K562 (cell line): Measurements from ENCODE around the gene CYRIA. TPM values are rescaled to one million over a fixed set of nuclear protein-coding genes. Genes with fewer than 3 reads are reported as not detected.
A peak's percentile ranks its signal among the peaks of the same experiment; 100 is the strongest.

Source experiments
- BRD9 ChIP-seq: fragments of 450-650 bp; IDR thresholded peaks from 2 replicates; pipeline ENCODE4 v1.6.1; 2018; ENCODE audit warnings: low read depth; ENCODE audit not compliant: partially characterized antibody
- CBFA2T3 ChIP-seq: fragments of 450-650 bp; IDR thresholded peaks from 2 replicates; pipeline ENCODE4 v1.6.1; 2017
- CHD2 ChIP-seq: IDR thresholded peaks from 2 replicates; pipeline ENCODE4 v1.6.1; 2011; ENCODE audit warnings: low read depth, low read length
- EHMT2 ChIP-seq: fragments of 450-650 bp; IDR thresholded peaks from 2 replicates; pipeline ENCODE4 v1.6.1; 2018; ENCODE audit warnings: antibody characterized with exemption
- ETV5 ChIP-seq: sonication (generic); formaldehyde crosslinking; IDR thresholded peaks from 2 replicates; pipeline ENCODE4 v1.4.0; 2020; ENCODE audit warnings: low read depth, mild to moderate bottlenecking, missing genetic modification reagents
- EWSR1 ChIP-seq: fragments of 450-650 bp; IDR thresholded peaks from 2 replicates; pipeline ENCODE4 v1.6.1; 2018; ENCODE audit warnings: borderline replicate concordance, mild to moderate bottlenecking, low read depth, moderate library complexity; ENCODE audit not compliant: partially characterized antibody
- HDAC8 ChIP-seq: fragments of 450-650 bp; IDR thresholded peaks from 2 replicates; pipeline ENCODE4 v1.6.1; 2016; ENCODE audit warnings: mild to moderate bottlenecking, missing genetic modification characterization, moderate library complexity, missing compliant biosample characterization
- HLTF ChIP-seq: fragments of 450-650 bp; IDR thresholded peaks from 2 replicates; pipeline ENCODE4 v1.6.1; 2016
- MCM2 ChIP-seq: fragments of 450-650 bp; IDR thresholded peaks from 2 replicates; pipeline ENCODE4 v1.6.1; 2017; ENCODE audit warnings: low read depth, mild to moderate bottlenecking
- NBN ChIP-seq: fragments of 450-650 bp; IDR thresholded peaks from 2 replicates; pipeline ENCODE4 v1.6.1; 2016; ENCODE audit warnings: low read depth, mild to moderate bottlenecking
- NONO ChIP-seq, 2 experiments: fragments of 200-400 bp in 1 of 2; fragments of 450-650 bp in 1 of 2; formaldehyde crosslinking in 1 of 2; IDR thresholded peaks; 2 replicates each; pipeline ENCODE4 v1.6.1; 2017; ENCODE audit warnings: low read depth in 2 of 2, mild to moderate bottlenecking in 2 of 2, moderate library complexity in 2 of 2, low read length in 1 of 2
- NR2C2 ChIP-seq, 2 experiments: fragments of 200-800 bp in 1 of 2; sonication (Bioruptor generic) in 1 of 2; sonication (generic) in 1 of 2; formaldehyde crosslinking in 1 of 2; IDR thresholded peaks; 2 replicates each; pipeline versions ENCODE4 v1.6.1 to v1.8.0; 2016 to 2022; ENCODE audit warnings: mild to moderate bottlenecking in 1 of 2, missing compliant biosample characterization in 1 of 2, missing genetic modification characterization in 1 of 2, missing genetic modification reagents in 1 of 2
- PTRF ChIP-seq: fragments of 450-650 bp; IDR thresholded peaks from 2 replicates; pipeline ENCODE4 v1.6.1; 2016; ENCODE audit warnings: mild to moderate bottlenecking, missing genetic modification characterization, missing compliant biosample characterization
- SMARCB1 ChIP-seq: IDR thresholded peaks from 2 replicates; pipeline ENCODE4 v1.6.1; 2011; ENCODE audit warnings: improper control_type of control experiment, low read depth; ENCODE audit not compliant: insufficient read length
- SOX6 ChIP-seq: fragments of 450-650 bp; IDR thresholded peaks from 2 replicates; pipeline ENCODE4 v1.6.1; 2014; ENCODE audit warnings: mild to moderate bottlenecking
- TOE1 ChIP-seq, 2 experiments: fragments of 450-650 bp in 1 of 2; sonication (generic) in 1 of 2; formaldehyde crosslinking in 1 of 2; IDR thresholded peaks; 2 replicates each; pipeline versions ENCODE4 v1.7.1 to v1.8.0; 2016 to 2022; ENCODE audit warnings: borderline replicate concordance in 2 of 2, mild to moderate bottlenecking in 2 of 2, antibody characterized with exemption in 1 of 2, inconsistent platforms in 1 of 2, low read depth in 1 of 2, missing genetic modification reagents in 1 of 2, moderate library complexity in 1 of 2
- U2AF1 ChIP-seq: fragments of 200-400 bp; formaldehyde crosslinking; optimal IDR thresholded peaks from 2 replicates; pipeline ENCODE3; 2017; ENCODE audit warnings: mild to moderate bottlenecking, low read depth, low read length, moderate library complexity
- ZNF12 ChIP-seq: sonication (generic); formaldehyde crosslinking; IDR thresholded peaks from 2 replicates; pipeline ENCODE4 v1.4.0; 2020; ENCODE audit warnings: mild to moderate bottlenecking, missing genetic modification reagents
- ZNF124 ChIP-seq: sonication (generic); formaldehyde crosslinking; IDR thresholded peaks from 2 replicates; pipeline ENCODE4 v1.8.1; 2022; ENCODE audit warnings: missing genetic modification reagents
- ZNF212 ChIP-seq: fragments of 450-650 bp; formaldehyde crosslinking; IDR thresholded peaks from 2 replicates; pipeline ENCODE4 v1.4.0; 2020; ENCODE audit warnings: mild to moderate bottlenecking
- ZNF217 ChIP-seq: sonication (generic); formaldehyde crosslinking; IDR thresholded peaks from 2 replicates; pipeline ENCODE4 v1.8.0; 2022; ENCODE audit warnings: mild to moderate bottlenecking, missing genetic modification reagents
- polyA plus RNA-seq, 8 experiments: library from polyadenylated mRNA; depleted of rRNA in 4 of 8; stranded (reverse) in 5 of 8; unstranded in 3 of 8; fragments of >200 nt; fragmentation: Nextera tagmentation in 2 of 8; fragmentation: Illumina TruSeq in 1 of 8; extraction: Ambion mirVana in 2 of 8; extraction: Trizol in 1 of 8; gene quantifications; 2 replicates each; pipeline versions ENCODE4 v1.2.1 to v1.2.3, GENCODE V29; 2011 to 2014; ENCODE audit warnings: inconsistent platforms in 1 of 8, missing spikeins in 1 of 8
- total RNA-seq, 7 experiments: library from RNA; depleted of rRNA in 6 of 7; stranded (reverse); fragments of >200 nt in 6 of 7; fragmentation: Illumina TruSeq in 2 of 7; extraction: Trizol in 2 of 7; gene quantifications; 2 replicates each; pipeline versions ENCODE4 v1.2.1 to v1.2.3, GENCODE V29; 2011 to 2021; ENCODE audit warnings: low replicate concordance in 1 of 7
- TF ChIP-seq, protein P1 (sequence below): sonication (generic); formaldehyde crosslinking; IDR thresholded peaks from 2 replicates; pipeline ENCODE4 v1.8.1; 2023; ENCODE audit warnings: mild to moderate bottlenecking, missing genetic modification reagents
- TF ChIP-seq, protein P2 (sequence below): fragments of 450-650 bp; conservative IDR thresholded peaks from 2 replicates; pipeline ENCODE4 v1.6.1; 2016; ENCODE audit warnings: missing genetic modification characterization, low read depth, mild to moderate bottlenecking, missing compliant biosample characterization, moderate library complexity
- TF ChIP-seq, protein P3 (sequence below), 2 experiments: fragments of 200-800 bp in 1 of 2; sonication (Bioruptor generic) in 1 of 2; sonication (generic) in 1 of 2; formaldehyde crosslinking in 1 of 2; IDR thresholded peaks in 1 of 2; conservative IDR thresholded peaks in 1 of 2; 2 replicates each; pipeline versions ENCODE4 v1.5.0 to v1.6.1; 2016 to 2020; ENCODE audit warnings: missing compliant biosample characterization in 1 of 2, missing genetic modification characterization in 1 of 2, missing genetic modification reagents in 1 of 2

Gene CYRIA
- total and polyA plus RNA-seq, 9 of the 15 experiments (the other 6 are each of a cell fraction or from before 2014, with no cell fraction given) = 0.84 to 5.6 (median 3.0) TPM

DNA sequence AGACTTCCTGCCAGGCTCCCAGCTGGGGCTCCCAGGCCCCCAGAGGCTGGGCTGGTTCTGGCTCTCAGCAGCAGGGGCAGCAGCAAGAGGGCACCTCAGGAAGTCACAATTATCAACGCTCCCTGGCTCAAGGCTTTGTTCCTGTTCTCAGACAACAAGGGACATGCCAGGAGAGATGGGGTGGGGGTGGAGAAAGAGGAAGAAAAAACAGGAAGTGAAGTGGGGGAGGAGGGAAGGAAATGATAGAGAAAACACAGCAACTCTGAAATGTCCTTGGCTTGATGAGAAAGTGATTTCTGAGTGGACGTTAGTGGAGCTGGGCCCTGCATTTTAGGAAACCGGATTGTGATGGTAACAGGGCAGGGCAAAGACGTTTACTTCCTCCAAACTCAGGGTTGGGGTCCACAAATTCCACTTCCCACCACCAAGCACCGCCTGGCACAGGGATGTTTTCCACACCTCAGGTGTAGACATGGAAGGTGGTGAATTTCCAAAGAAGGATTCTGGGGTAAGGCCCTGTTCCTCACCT, 40.4 kb downstream of the CYRIA start (continued):
- TF ChIP-seq, protein P1, sequence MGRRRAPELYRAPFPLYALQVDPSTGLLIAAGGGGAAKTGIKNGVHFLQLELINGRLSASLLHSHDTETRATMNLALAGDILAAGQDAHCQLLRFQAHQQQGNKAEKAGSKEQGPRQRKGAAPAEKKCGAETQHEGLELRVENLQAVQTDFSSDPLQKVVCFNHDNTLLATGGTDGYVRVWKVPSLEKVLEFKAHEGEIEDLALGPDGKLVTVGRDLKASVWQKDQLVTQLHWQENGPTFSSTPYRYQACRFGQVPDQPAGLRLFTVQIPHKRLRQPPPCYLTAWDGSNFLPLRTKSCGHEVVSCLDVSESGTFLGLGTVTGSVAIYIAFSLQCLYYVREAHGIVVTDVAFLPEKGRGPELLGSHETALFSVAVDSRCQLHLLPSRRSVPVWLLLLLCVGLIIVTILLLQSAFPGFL = no peak
- TF ChIP-seq MCM2 = no peak
- TF ChIP-seq, protein P2, sequence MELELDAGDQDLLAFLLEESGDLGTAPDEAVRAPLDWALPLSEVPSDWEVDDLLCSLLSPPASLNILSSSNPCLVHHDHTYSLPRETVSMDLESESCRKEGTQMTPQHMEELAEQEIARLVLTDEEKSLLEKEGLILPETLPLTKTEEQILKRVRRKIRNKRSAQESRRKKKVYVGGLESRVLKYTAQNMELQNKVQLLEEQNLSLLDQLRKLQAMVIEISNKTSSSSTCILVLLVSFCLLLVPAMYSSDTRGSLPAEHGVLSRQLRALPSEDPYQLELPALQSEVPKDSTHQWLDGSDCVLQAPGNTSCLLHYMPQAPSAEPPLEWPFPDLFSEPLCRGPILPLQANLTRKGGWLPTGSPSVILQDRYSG = peak; percentile 80; the same call in 1 of the 2 replicates
- TF ChIP-seq HDAC8 (tag) = no peak
- peak; percentile 27 for TF ChIP-seq BRD9
- TF ChIP-seq NONO (IDR thresholded peaks at IDR 0.05; ENCODE audit: low read depth in 2 of 2, low read length in 1 of 2) = no peak; a peak in 1 of 4 replicates
- no peak for TF ChIP-seq ZNF217
- TF ChIP-seq PTRF (tag) = no peak
- 0 out of 2 replicates have a peak, but pooled peaks have one; percentile 46 for TF ChIP-seq NR2C2 (CRISPR knock-in tag; IDR thresholded peaks at IDR 0.05)
- TF ChIP-seq NR2C2 (tag; IDR thresholded peaks at IDR 0.05) = no peak
- no peak for TF ChIP-seq EWSR1
- TF ChIP-seq SMARCB1 = no peak
- TF ChIP-seq, protein P3, sequence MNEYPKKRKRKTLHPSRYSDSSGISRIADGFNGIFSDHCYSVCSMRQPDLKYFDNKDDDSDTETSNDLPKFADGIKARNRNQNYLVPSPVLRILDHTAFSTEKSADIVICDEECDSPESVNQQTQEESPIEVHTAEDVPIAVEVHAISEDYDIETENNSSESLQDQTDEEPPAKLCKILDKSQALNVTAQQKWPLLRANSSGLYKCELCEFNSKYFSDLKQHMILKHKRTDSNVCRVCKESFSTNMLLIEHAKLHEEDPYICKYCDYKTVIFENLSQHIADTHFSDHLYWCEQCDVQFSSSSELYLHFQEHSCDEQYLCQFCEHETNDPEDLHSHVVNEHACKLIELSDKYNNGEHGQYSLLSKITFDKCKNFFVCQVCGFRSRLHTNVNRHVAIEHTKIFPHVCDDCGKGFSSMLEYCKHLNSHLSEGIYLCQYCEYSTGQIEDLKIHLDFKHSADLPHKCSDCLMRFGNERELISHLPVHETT (CRISPR knock-in tag; conservative IDR thresholded peaks at IDR 0.05 in 1 of 2, IDR thresholded peaks at IDR 0.05 in 1 of 2) = peak in 1 of 2 experiments; percentile 86; a peak in 2 of 4 replicates
- no peak for TF ChIP-seq CHD2
- peak; percentile 74; the same call in 1 of the 2 replicates for TF ChIP-seq NBN
- TF ChIP-seq U2AF1 = no peak
- no peak for TF ChIP-seq TOE1 (IDR thresholded peaks at IDR 0.05; ENCODE audit: borderline replicate concordance)
- TF ChIP-seq TOE1 (CRISPR knock-in tag; IDR thresholded peaks at IDR 0.05; ENCODE audit: borderline replicate concordance, low read depth) = peak; percentile 72; the same call in 1 of the 2 replicates
- no peak for TF ChIP-seq ZNF124
- TF ChIP-seq ZNF12 (CRISPR knock-in tag) = no peak
- TF ChIP-seq ZNF212 = no peak
- peak; percentile 14; the same call in 1 of the 2 replicates for TF ChIP-seq CBFA2T3
- TF ChIP-seq HLTF = no peak
- TF ChIP-seq EHMT2 = peak; percentile 63; the same call in 1 of the 2 replicates
- TF ChIP-seq ETV5 (CRISPR knock-in tag) = peak; percentile 80
- TF ChIP-seq SOX6 = peak; percentile 87; the same call in 1 of the 2 replicates
